Measurements from ENCODE around the gene ENTHD1.

DNA sequence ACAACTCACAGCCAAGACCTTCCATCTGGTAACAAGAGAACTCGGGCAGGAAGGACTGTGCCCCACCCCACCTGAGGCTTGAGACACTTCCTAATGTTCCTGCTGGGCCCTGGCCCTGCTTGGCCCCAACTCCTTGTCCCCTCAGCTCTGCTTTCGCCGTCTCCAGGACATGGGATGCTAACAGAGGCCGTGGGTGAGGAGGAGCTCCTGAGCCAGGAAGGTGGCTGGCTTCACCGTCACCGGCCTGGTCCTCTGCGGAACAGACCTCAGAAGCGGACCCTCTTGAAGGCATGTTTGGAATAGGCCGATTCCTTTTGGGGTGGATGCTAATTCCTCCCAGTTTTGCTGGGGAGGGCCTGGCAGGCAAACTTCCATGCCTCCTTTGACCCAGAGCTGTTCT is 168.7 kb downstream of the ENTHD1 start:
- TF ChIP-seq, protein P1, sequence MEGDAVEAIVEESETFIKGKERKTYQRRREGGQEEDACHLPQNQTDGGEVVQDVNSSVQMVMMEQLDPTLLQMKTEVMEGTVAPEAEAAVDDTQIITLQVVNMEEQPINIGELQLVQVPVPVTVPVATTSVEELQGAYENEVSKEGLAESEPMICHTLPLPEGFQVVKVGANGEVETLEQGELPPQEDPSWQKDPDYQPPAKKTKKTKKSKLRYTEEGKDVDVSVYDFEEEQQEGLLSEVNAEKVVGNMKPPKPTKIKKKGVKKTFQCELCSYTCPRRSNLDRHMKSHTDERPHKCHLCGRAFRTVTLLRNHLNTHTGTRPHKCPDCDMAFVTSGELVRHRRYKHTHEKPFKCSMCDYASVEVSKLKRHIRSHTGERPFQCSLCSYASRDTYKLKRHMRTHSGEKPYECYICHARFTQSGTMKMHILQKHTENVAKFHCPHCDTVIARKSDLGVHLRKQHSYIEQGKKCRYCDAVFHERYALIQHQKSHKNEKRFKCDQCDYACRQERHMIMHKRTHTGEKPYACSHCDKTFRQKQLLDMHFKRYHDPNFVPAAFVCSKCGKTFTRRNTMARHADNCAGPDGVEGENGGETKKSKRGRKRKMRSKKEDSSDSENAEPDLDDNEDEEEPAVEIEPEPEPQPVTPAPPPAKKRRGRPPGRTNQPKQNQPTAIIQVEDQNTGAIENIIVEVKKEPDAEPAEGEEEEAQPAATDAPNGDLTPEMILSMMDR (conservative IDR thresholded peaks at IDR 0.05; ENCODE audit: low read length), result no peak
- TF ChIP-seq EZH2phosphoT487 (IDR thresholded peaks at IDR 0.05; ENCODE audit: borderline replicate concordance, low read depth, low read length), result no peak
